Central memory CD4-positive, alpha-beta T cell (primary cell): ENCODE data around the gene HACD1.

ENCODE experiments used
- DNase-seq: peaks from one replicate; pipeline ENCODE4 v3.0.0; 2022

Gene HACD1

GRCh38 chr10:17576768-17577167 lies 40.4 kb downstream of the HACD1 start:
- no peak for DNase-seq

- no peak for DNase-seq
Observed at GRCh38 chr10:17564911-17565310, 52.3 kb downstream of the HACD1 start.

GRCh38 chr10:17563452-17563851 lies 53.7 kb downstream of the HACD1 start:
- no peak for DNase-seq

- no peak for DNase-seq
Observed at GRCh38 chr10:17562614-17563013, 54.6 kb downstream of the HACD1 start.

- DNase-seq = no peak
Observed at GRCh38 chr10:17561111-17561510, 56.1 kb downstream of the HACD1 start.

- DNase-seq = no peak
Observed at GRCh38 chr10:17557459-17557858, 59.7 kb downstream of the HACD1 start.

- no peak for DNase-seq
Observed at GRCh38 chr10:17548770-17549169, 68.4 kb downstream of the HACD1 start.

GRCh38 chr10:17548162-17548561 lies 69.0 kb downstream of the HACD1 start:
- no peak for DNase-seq

GRCh38 chr10:17547060-17547459 lies 70.1 kb downstream of the HACD1 start:
- DNase-seq = no peak

- no peak for DNase-seq
Observed at GRCh38 chr10:17544465-17544864, 72.7 kb downstream of the HACD1 start.
